Gastroesophageal sphincter (tissue), 2 donors: Measurements from ENCODE around the gene PRR19.

ENCODE experiments used
- POLR2A ChIP-seq, 2 donors: fragments of 450-650 bp; IDR thresholded peaks; one replicate each; pipeline ENCODE4 v1.6.1; 2017; ENCODE audit warnings: antibody characterized with exemption in 2 of 2, mild to moderate bottlenecking in 2 of 2, moderate library complexity in 1 of 2
- POLR2AphosphoS5 ChIP-seq: sonication (generic); formaldehyde crosslinking; IDR thresholded peaks from one replicate; pipeline ENCODE4 v1.6.1; 2017; ENCODE audit warnings: antibody characterized with exemption

DNA sequence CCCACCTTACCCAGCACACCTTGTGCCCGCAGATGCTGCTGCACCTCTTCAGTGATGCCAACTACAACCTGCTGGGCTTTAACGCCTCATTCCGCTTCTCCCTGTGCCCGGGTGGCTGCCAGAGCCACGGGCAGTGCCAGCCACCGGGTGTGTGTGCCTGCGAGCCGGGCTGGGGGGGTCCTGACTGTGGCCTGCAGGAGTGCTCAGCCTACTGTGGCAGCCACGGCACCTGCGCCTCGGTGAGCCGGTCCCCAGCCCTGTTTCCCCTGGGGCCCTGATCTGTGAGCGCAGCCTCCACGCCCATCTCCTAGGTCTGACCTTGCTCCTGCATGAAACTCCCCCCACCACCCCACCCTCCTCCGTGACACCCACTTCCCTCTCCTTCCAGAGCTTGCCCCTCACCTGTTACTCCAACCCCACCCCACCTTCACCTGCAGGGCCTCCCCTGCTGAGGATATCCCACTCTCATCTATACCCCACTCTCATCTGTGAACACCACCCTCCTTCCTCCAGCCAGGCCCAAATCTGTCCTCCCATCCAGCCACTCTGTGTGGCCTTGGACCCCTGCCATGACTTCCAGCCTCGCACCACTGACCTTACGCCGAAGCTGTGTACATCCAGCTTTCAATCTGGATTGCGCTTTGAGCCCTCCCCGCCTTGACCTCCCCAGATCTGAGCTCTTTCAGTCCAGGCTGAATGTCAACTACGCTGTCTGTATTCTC lies 32.2 kb downstream of the PRR19 start:
- TF ChIP-seq POLR2AphosphoS5 (no peak), POLR2A (IDR thresholded peaks at IDR 0.05) (no peak)
